ENCODE data around the gene ABCC9. TPM values are rescaled to one million over a fixed set of nuclear protein-coding genes. Genes with fewer than 3 reads are reported as not detected.

The ABCC9 gene
- total RNA-seq, 1 experiment from 2014 or later = not detected

GRCh38 chr12:21771311-21771710, 169.9 kb downstream of the ABCC9 start:
- Histone ChIP-seq H2BK120ac (ENCODE audit: low read depth, low read length, poor library complexity, severe bottlenecking) (no peak overlapping the region), H4K20me1 (ENCODE audit: control insufficient read depth, insufficient read depth, insufficient read length) (no peaks in the 10 kb centered on the region), H3K23me2 (ENCODE audit: insufficient read length, low read depth, low read length, poor library complexity, severe bottlenecking) (peaks cover 6% of the 10 kb centered on the region), H3K14ac (ENCODE audit: insufficient read depth, low read length) (no peak overlapping the region), H4K91ac (ENCODE audit: insufficient read length, low read depth, low read length) (no peak overlapping the region), H2AK5ac (ENCODE audit: insufficient read length, low read length) (no peak overlapping the region), H2AFZ (ENCODE audit: low read length) (no peak overlapping the region), H3K4ac (ENCODE audit: low read depth, low read length) (no peak overlapping the region), H3K9ac (ENCODE audit: extremely low read depth, insufficient read length, low read length) (no peak overlapping the region), H4K5ac (ENCODE audit: insufficient read length, low read depth, low read length) (no peak overlapping the region), H3K27me3 (ENCODE audit: insufficient read depth, low read length) (peaks cover 5% of the 10 kb centered on the region; the same call in 1 of the 2 replicates), H3K9me3 (ENCODE audit: control insufficient read depth, low read depth, low read length) (no peaks in the 10 kb centered on the region), H3K23ac (ENCODE audit: insufficient read length, low read depth, low read length) (no peak overlapping the region), H3K56ac (ENCODE audit: insufficient read length, low read depth, low read length) (no peak overlapping the region), H2BK15ac (ENCODE audit: low read depth, low read length) (no peak overlapping the region), H3K18ac (ENCODE audit: insufficient read length, low read depth, low read length) (no peak overlapping the region), H3K27ac (ENCODE audit: insufficient read length, low read depth, low read length) (no peak overlapping the region), H3T11ph (ENCODE audit: low read length) (no peak overlapping the region), H2BK5ac (ENCODE audit: insufficient read length, low read length) (no peak overlapping the region), H4K8ac (replicated peaks; ENCODE audit: insufficient read length, low read depth, low read length) (no peak overlapping the region), H3K4me1 (ENCODE audit: insufficient read depth, low read length) (no peaks in the 10 kb centered on the region), H2BK12ac (ENCODE audit: insufficient read length, low read depth, low read length) (no peak overlapping the region), H3K79me2 (ENCODE audit: insufficient read depth, low read length) (no peaks in the 10 kb centered on the region), H3K4me2 (ENCODE audit: insufficient read depth, insufficient read length, low read length) (no peak overlapping the region), H2BK20ac (ENCODE audit: low read depth, low read length, poor library complexity, severe bottlenecking) (no peak overlapping the region), H3K79me1 (ENCODE audit: insufficient read depth, low read depth, low read length, poor library complexity, severe bottlenecking) (no peaks in the 10 kb centered on the region)
- WGBS (ENCODE audit: extremely low coverage, insufficient read length, low lambda C conversion rate) = no CpG with 5 or more reads among the region's 1 CpG
- Mint-ChIP-seq H3K9me3 (no peaks in the 10 kb centered on the region), H3K4me1 (peaks cover 13 to 16% of the 10 kb centered on the region in 2 experiments), H3K27me3 (ENCODE audit: low read depth) (peaks cover 57% of the 10 kb centered on the region), H3K27ac (no peak overlapping the region), H3K4me3 (no peak overlapping the region), H3K36me3 (ENCODE audit: insufficient read depth in 1 of 3, low read depth in 3 of 3) (no peaks in the 10 kb centered on the region)
- DNase-seq = no peak
- no peak for TF ChIP-seq CTCF (conservative IDR thresholded peaks at IDR 0.05)

Measured in H9 (cell line).